B cell (primary cell): ENCODE measurements around the gene TBC1D26. TPM values are rescaled to one million over a fixed set of nuclear protein-coding genes. Genes with fewer than 3 reads are reported as not detected.
"Not testable (repeated sequence)": the region's sequence is repeated elsewhere in the genome, so short reads cannot be mapped to it uniquely, and the experiment has no call there.

Experiments used
- ATAC-seq: fragments of 200-7000 bp; cut with Tn5 transposase; one replicate; pipeline ENCODE4 v1.10.0; 2021; ENCODE audit warnings: low read depth, mild to moderate bottlenecking, moderate number of reproducible peaks, moderate library complexity
- CTCF ChIA-PET: fragments of 350-600 bp; sonication (Branson Sonifier 250); formaldehyde crosslinking; loops from one replicate; lab custom pipeline; 2021; ENCODE audit warnings: antibody characterized with exemption, inconsistent platforms; lab: Charles Lee
- POLR2A ChIA-PET: fragments of 350-600 bp; sonication (Branson Sonifier 250); formaldehyde crosslinking; loops from one replicate; lab custom pipeline; 2021; ENCODE audit warnings: antibody characterized with exemption; lab: Charles Lee
- DNase-seq: peaks from one replicate; pipeline ENCODE4 v3.0.0; 2013
- H2AFZ ChIP-seq: 2 replicates; pipeline ENCODE4 v1.6.1; 2012; ENCODE audit warnings: mild to moderate bottlenecking, low read depth, low read length; ENCODE audit not compliant: insufficient read depth, poor library complexity, severe bottlenecking
- H3K27ac ChIP-seq, 2 donors: 1 replicate in 1 of 2; 2 replicates in 1 of 2; pipeline ENCODE4 v1.5.1; 2012 to 2013; ENCODE audit warnings: low read length in 2 of 2, mild to moderate bottlenecking in 2 of 2, moderate library complexity in 1 of 2
- H3K27me3 ChIP-seq, 4 experiments: fragments of 200-600 bp in 1 of 4; sonication (generic) in 1 of 4; replicated peaks in 1 of 4; 1 replicate in 2 of 4; 2 replicates in 2 of 4; pipeline versions ENCODE4 v1.6.1 to v1.7.0; 2013 to 2016; ENCODE audit warnings: low read length in 3 of 4, mild to moderate bottlenecking in 2 of 4, mixed read lengths in 1 of 4, moderate library complexity in 1 of 4; ENCODE audit not compliant: insufficient read depth in 4 of 4, control insufficient read depth in 3 of 4; ENCODE audit errors: control extremely low read depth in 1 of 4
- H3K36me3 ChIP-seq, 2 experiments: replicated peaks in 1 of 2; 1 replicate in 1 of 2; 2 replicates in 1 of 2; pipeline versions ENCODE4 v1.6.1 to v1.7.1; 2013; ENCODE audit warnings: low read length in 1 of 2; ENCODE audit not compliant: insufficient read depth in 2 of 2, control insufficient read depth in 1 of 2; ENCODE audit errors: control extremely low read depth in 1 of 2, extremely low read depth in 1 of 2
- H3K4me1 ChIP-seq, 2 donors: fragments of 200-600 bp in 1 of 2; sonication (generic) in 1 of 2; 1 replicate in 1 of 2; 2 replicates in 1 of 2; pipeline versions ENCODE4 v1.5.1 to v1.6.1; 2013 to 2017; ENCODE audit warnings: low read length in 2 of 2; ENCODE audit not compliant: control insufficient read depth in 2 of 2, insufficient read depth in 2 of 2
- H3K4me2 ChIP-seq: replicated peaks from 2 replicates; pipeline ENCODE3; 2012; ENCODE audit warnings: mild to moderate bottlenecking, low read depth, low read length; ENCODE audit not compliant: poor library complexity, severe bottlenecking
- H3K4me3 ChIP-seq, 5 experiments: fragments of 200-600 bp in 1 of 5; sonication (generic) in 1 of 5; 1 replicate in 3 of 5; 2 replicates in 2 of 5; pipeline versions ENCODE4 v1.5.1 to v1.7.0; 2011 to 2016; ENCODE audit warnings: low read length in 4 of 5, mild to moderate bottlenecking in 4 of 5, low read depth in 2 of 5, control low read depth in 1 of 5, moderate library complexity in 1 of 5; ENCODE audit not compliant: insufficient read depth in 1 of 5; ENCODE audit errors: control extremely low read depth in 1 of 5, extremely low read depth in 1 of 5
- H3K79me2 ChIP-seq: fragments of 200-600 bp; sonication (generic); one replicate; pipeline ENCODE4 v1.6.0; 2016; ENCODE audit warnings: low read length; ENCODE audit not compliant: control insufficient read depth, insufficient read depth
- H3K9ac ChIP-seq: fragments of 200-600 bp; sonication (generic); 2 replicates; pipeline ENCODE4 v1.6.1; 2017; ENCODE audit warnings: mild to moderate bottlenecking, low read length, moderate library complexity
- H3K9me3 ChIP-seq, 3 donors: one replicate each; pipeline versions ENCODE4 v1.6.1 to v1.7.1; 2013; ENCODE audit warnings: low read length in 2 of 3; ENCODE audit not compliant: control insufficient read depth in 2 of 3, insufficient read depth in 1 of 3; ENCODE audit errors: control extremely low read depth in 1 of 3
- H4K20me1 ChIP-seq: 2 replicates; pipeline ENCODE4 v1.6.0; 2012; ENCODE audit warnings: mild to moderate bottlenecking, low read length; ENCODE audit not compliant: insufficient read depth, control insufficient read depth, poor library complexity, severe bottlenecking
- H3K27ac Mint-ChIP-seq: one replicate; pipeline ENCODE4 v1.8.0; 2021; ENCODE audit warnings: mixed read lengths
- H3K27me3 Mint-ChIP-seq: one replicate; pipeline ENCODE4 v1.8.0; 2021; ENCODE audit warnings: mixed read lengths
- H3K4me1 Mint-ChIP-seq: one replicate; pipeline ENCODE4 v1.8.0; 2021; ENCODE audit warnings: mixed read lengths
- H3K4me3 Mint-ChIP-seq: one replicate; pipeline ENCODE4 v1.8.0; 2021; ENCODE audit warnings: mixed read lengths
- H3K9me3 Mint-ChIP-seq: one replicate; pipeline ENCODE4 v1.8.0; 2022; ENCODE audit warnings: mixed read lengths; ENCODE audit not compliant: insufficient read depth
- CTCF ChIP-seq: fragments of 200-600 bp; IDR thresholded peaks from one replicate; pipeline ENCODE4 v1.8.0; 2022; ENCODE audit warnings: antibody characterized with exemption, mild to moderate bottlenecking
- EZH2 ChIP-seq: IDR thresholded peaks from 2 replicates; pipeline ENCODE4 v1.6.1; 2012; ENCODE audit warnings: borderline replicate concordance, low read depth, mild to moderate bottlenecking, moderate library complexity, low read length; ENCODE audit not compliant: insufficient read depth, poor library complexity, severe bottlenecking
- WGBS: methylation state at CpG from one replicate; pipeline ENCODE4 v1.1.5; 2013; ENCODE audit warnings: missing lambda C conversion rate; ENCODE audit not compliant: insufficient coverage; 5-methylcytosine and 5-hydroxymethylcytosine counted together
- intact Hi-C: fragments of 100-400 bp; cut with micrococcal nuclease; formaldehyde crosslinking; loops from one replicate; pipeline ENCODE4 v1.10.0; 2022
- polyA plus RNA-seq: library from polyadenylated mRNA; depleted of rRNA; stranded (reverse); fragments of >200 nt; gene quantifications from 2 replicates; pipeline ENCODE4 v1.2.3, GENCODE V29; 2012
- total RNA-seq, 2 donors: library from RNA; stranded (reverse); fragments of 120-200 nt in 1 of 2; gene quantifications; 1 replicate in 1 of 2; 2 replicates in 1 of 2; pipeline versions ENCODE4 v1.2.3 to v1.2.4, GENCODE V29; 2013 to 2022

TBC1D26 gene
- total and polyA plus RNA-seq, 2 donors (not counting 1 experiment from before 2014, with no cell fraction given), result 0.04 TPM; not detected in 1

DNA sequence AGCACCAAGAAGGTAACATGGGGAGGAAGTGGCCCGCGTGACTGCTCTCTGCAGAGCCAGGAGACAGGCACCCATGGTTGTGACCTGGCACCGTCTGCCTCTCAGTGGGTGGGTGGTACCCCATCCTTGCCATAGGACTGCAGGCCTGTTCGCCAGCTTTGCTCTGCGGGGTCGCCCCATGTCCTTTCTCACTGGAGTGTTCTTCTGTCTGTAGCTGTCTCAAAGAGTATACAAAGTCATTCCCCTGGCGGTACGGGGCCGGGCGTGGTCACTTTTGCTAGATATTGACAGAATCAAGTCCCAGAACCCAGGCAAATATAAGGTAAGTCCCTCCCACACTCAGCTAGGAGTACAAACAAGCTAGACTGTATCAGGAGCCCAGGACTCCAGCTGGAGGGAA lies 6.0 kb downstream of the TBC1D26 start:
- Histone ChIP-seq H3K4me3 (no peak overlapping the region), H3K4me2 (no peak overlapping the region), H3K4me1 (no peaks in the 10 kb centered on the region), H2AFZ (no peak overlapping the region), H3K79me2 (no peaks in the 10 kb centered on the region), H3K27me3 (no peaks in the 10 kb centered on the region), H4K20me1 (no peaks in the 10 kb centered on the region), H3K9me3 (peaks cover 0 to 2% (median 0%) of the 10 kb centered on the region in 3 donors), H3K27ac (no peak overlapping the region), H3K9ac (no peak overlapping the region), H3K36me3 (no peaks in the 10 kb centered on the region)
- no peak overlapping the region for H3K27ac Mint-ChIP-seq
- H3K9me3 Mint-ChIP-seq, result no peaks in the 10 kb centered on the region
- peaks cover 4% of the 10 kb centered on the region for H3K27me3 Mint-ChIP-seq
- no peak for ATAC-seq
- intact Hi-C loops, result no loop called here
- POLR2A ChIA-PET, result no interaction called here
- DNase-seq, result no peak
- H3K4me3 Mint-ChIP-seq, result no peak overlapping the region
- no peaks in the 10 kb centered on the region for H3K4me1 Mint-ChIP-seq
- CTCF ChIA-PET, result no interaction called here
- 89% methylated on average over 8 of the region's 10 CpGs for WGBS
- TF ChIP-seq EZH2, result no peak
- TF ChIP-seq CTCF, result no peak

- H3K79me2 ChIP-seq, H3K4me1 ChIP-seq, H3K27ac Mint-ChIP-seq, H3K36me3 ChIP-seq, ATAC-seq, H3K4me3 Mint-ChIP-seq, H3K9me3 ChIP-seq, H3K4me3 ChIP-seq, CTCF ChIA-PET, H3K4me1 Mint-ChIP-seq, intact Hi-C loops, DNase-seq, H3K4me2 ChIP-seq, H3K27me3 ChIP-seq, H4K20me1 ChIP-seq, H3K9me3 Mint-ChIP-seq, H2AFZ ChIP-seq, H3K9ac ChIP-seq, H3K27ac ChIP-seq, POLR2A ChIA-PET, H3K27me3 Mint-ChIP-seq: not testable (repeated sequence)
- WGBS, result 87% methylated on average over 5 of the region's 11 CpGs
Observed at GRCh38 chr17:15739259-15739658, 7.2 kb downstream of the TBC1D26 start.

- 95% methylated on average over 4 of the region's 8 CpGs for WGBS
- H3K27me3 Mint-ChIP-seq, DNase-seq, H3K9me3 Mint-ChIP-seq, POLR2A ChIA-PET, H2AFZ ChIP-seq, intact Hi-C loops, CTCF ChIA-PET, H3K27ac Mint-ChIP-seq, H3K9me3 ChIP-seq, H3K4me1 Mint-ChIP-seq, H3K9ac ChIP-seq, H3K4me1 ChIP-seq, H3K4me3 Mint-ChIP-seq, H3K4me3 ChIP-seq, H3K27me3 ChIP-seq, H4K20me1 ChIP-seq, H3K79me2 ChIP-seq, H3K4me2 ChIP-seq, H3K27ac ChIP-seq, ATAC-seq, H3K36me3 ChIP-seq: not testable (repeated sequence)
Observed at GRCh38 chr17:15740041-15740440, 8.0 kb downstream of the TBC1D26 start.
